Mammary epithelial cell (primary cell): ENCODE results near the gene SPANXA1.
"Not testable (repeated sequence)": the region's sequence is repeated elsewhere in the genome, so short reads cannot be mapped to it uniquely, and the experiment has no call there.

Source experiments
- CTCF ChIP-seq, 2 donors: IDR thresholded peaks in 1 of 2; conservative IDR thresholded peaks in 1 of 2; 2 replicates each; pipeline ENCODE4 v1.5.1; 2011 to 2012; ENCODE audit warnings: inconsistent platforms in 2 of 2, low read length in 2 of 2, mild to moderate bottlenecking in 2 of 2, control low read depth in 1 of 2, low read depth in 1 of 2; ENCODE audit not compliant: insufficient read depth in 1 of 2; ENCODE audit errors: extremely low read depth in 1 of 2
- EZH2 ChIP-seq: IDR thresholded peaks from 2 replicates; pipeline ENCODE4 v1.6.1; 2012; ENCODE audit warnings: low read length, inconsistent platforms, borderline replicate concordance

DNA sequence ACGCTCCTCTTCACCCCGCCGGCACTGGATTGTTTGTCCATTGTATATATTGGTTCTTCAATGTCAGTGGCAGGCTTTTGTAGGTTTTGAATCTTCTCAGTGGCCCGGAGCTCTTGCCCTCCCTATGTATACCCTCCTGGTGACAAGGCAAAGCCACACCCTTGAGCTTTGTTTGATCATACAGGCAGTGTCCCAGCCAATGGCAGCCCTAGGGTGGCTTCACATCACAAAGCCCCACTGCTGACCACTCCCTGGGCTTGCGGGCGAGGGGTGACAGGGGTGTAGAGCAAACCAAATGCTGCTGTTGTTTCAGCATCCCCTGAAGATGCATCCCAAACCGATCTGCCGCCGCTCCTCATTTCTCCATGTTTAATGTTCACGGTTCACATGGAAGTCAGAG, at the start of gene SPANXA1:
- not testable (repeated sequence) for TF ChIP-seq CTCF (conservative IDR thresholded peaks at IDR 0.05 in 1 of 2, IDR thresholded peaks at IDR 0.05 in 1 of 2; ENCODE audit: extremely low read depth in 1 of 2, insufficient read depth in 1 of 2, low read depth in 1 of 2, low read length in 2 of 2); EZH2
